MM.1S (cell line): ENCODE data around the gene LYRM4.

Experiments used
- DNase-seq: peaks from one replicate; pipeline ENCODE4 v3.0.0-alpha.2; 2015
- H2AFZ ChIP-seq: fragments of 300-600 bp; sonication (generic); 2 replicates; pipeline ENCODE4 v1.6.0; 2016; ENCODE audit warnings: antibody characterized with exemption, low read length
- H3F3A ChIP-seq: fragments of 300-600 bp; sonication (generic); 2 replicates; pipeline ENCODE4 v1.6.1; 2016; ENCODE audit warnings: mild to moderate bottlenecking, antibody characterized with exemption, low read length, moderate library complexity, mixed read lengths; ENCODE audit not compliant: insufficient read depth
- H3K27ac ChIP-seq: fragments of 300-600 bp; sonication (generic); 2 replicates; pipeline ENCODE4 v1.5.1; 2016; ENCODE audit warnings: mild to moderate bottlenecking, low read length
- H3K27me3 ChIP-seq: fragments of 300-600 bp; sonication (generic); replicated peaks from 2 replicates; pipeline ENCODE4 v1.6.0; 2016; ENCODE audit warnings: low read length; ENCODE audit not compliant: insufficient read depth
- H3K36me3 ChIP-seq: fragments of 300-600 bp; sonication (generic); replicated peaks from 2 replicates; pipeline ENCODE4 v1.6.1; 2016; ENCODE audit warnings: mild to moderate bottlenecking, low read length, mixed read lengths; ENCODE audit not compliant: insufficient read depth
- H3K4me1 ChIP-seq: fragments of 300-600 bp; sonication (generic); 2 replicates; pipeline ENCODE4 v1.6.1; 2016; ENCODE audit warnings: low read length, mixed read lengths
- H3K4me2 ChIP-seq: fragments of 300-600 bp; sonication (generic); 2 replicates; pipeline ENCODE4 v1.6.0; 2016; ENCODE audit warnings: low read depth, low read length
- H3K4me3 ChIP-seq: fragments of 300-600 bp; sonication (generic); 2 replicates; pipeline ENCODE4 v1.5.1; 2016; ENCODE audit warnings: low read length, mixed read lengths
- H3K79me2 ChIP-seq: fragments of 300-600 bp; sonication (generic); 2 replicates; pipeline ENCODE4 v1.6.1; 2016; ENCODE audit warnings: mixed run types, low read length, mixed read lengths
- H3K9ac ChIP-seq: fragments of 300-600 bp; sonication (generic); 2 replicates; pipeline ENCODE4 v1.6.1; 2016; ENCODE audit warnings: low read length, mixed read lengths
- H3K9me2 ChIP-seq: fragments of 300-600 bp; sonication (generic); replicated peaks from 2 replicates; pipeline ENCODE4 v1.6.1; 2016; ENCODE audit warnings: mild to moderate bottlenecking, low read length, mixed read lengths; ENCODE audit not compliant: insufficient read depth
- H3K9me3 ChIP-seq: fragments of 300-600 bp; sonication (generic); replicated peaks from 2 replicates; pipeline ENCODE4 v1.6.1; 2016; ENCODE audit warnings: mild to moderate bottlenecking, low read length, mixed read lengths; ENCODE audit not compliant: insufficient read depth
- H4K20me1 ChIP-seq: fragments of 300-600 bp; sonication (generic); 2 replicates; pipeline ENCODE4 v1.6.1; 2016; ENCODE audit warnings: mild to moderate bottlenecking, low read length, moderate library complexity, mixed read lengths; ENCODE audit not compliant: insufficient read depth
- EZH2 ChIP-seq: fragments of 300-600 bp; sonication (generic); optimal IDR thresholded peaks from 2 replicates; pipeline ENCODE3; 2017; ENCODE audit warnings: low read depth, mild to moderate bottlenecking, antibody characterized with exemption, low read length, mixed read lengths
- EZH2phosphoT487 ChIP-seq: fragments of 300-600 bp; sonication (generic); IDR thresholded peaks from 2 replicates; pipeline ENCODE4 v1.6.1; 2018; ENCODE audit warnings: antibody characterized with exemption, low read length
- TF ChIP-seq, protein P1 (sequence below): fragments of 300-600 bp; sonication (generic); IDR thresholded peaks from 2 replicates; pipeline ENCODE4 v1.5.1; 2016; ENCODE audit warnings: antibody characterized with exemption, low read length, mixed read lengths

Gene LYRM4

GRCh38 chr6:5157621-5158138 is 103.1 kb downstream of the LYRM4 start:
- Histone ChIP-seq H3F3A (no peaks in the 10 kb centered on the region), H3K4me2 (no peak overlapping the region), H2AFZ (no peak overlapping the region), H3K36me3 (no peaks in the 10 kb centered on the region), H3K9ac (no peak overlapping the region), H3K4me3 (no peak overlapping the region), H3K27me3 (no peaks in the 10 kb centered on the region), H3K4me1 (no peaks in the 10 kb centered on the region), H3K79me2 (peaks cover 3% of the 10 kb centered on the region; the same call in 1 of the 2 replicates), H3K27ac (no peak overlapping the region), H3K9me2 (no peaks in the 10 kb centered on the region), H3K9me3 (no peaks in the 10 kb centered on the region), H4K20me1 (no peaks in the 10 kb centered on the region)
- TF ChIP-seq, protein P1, sequence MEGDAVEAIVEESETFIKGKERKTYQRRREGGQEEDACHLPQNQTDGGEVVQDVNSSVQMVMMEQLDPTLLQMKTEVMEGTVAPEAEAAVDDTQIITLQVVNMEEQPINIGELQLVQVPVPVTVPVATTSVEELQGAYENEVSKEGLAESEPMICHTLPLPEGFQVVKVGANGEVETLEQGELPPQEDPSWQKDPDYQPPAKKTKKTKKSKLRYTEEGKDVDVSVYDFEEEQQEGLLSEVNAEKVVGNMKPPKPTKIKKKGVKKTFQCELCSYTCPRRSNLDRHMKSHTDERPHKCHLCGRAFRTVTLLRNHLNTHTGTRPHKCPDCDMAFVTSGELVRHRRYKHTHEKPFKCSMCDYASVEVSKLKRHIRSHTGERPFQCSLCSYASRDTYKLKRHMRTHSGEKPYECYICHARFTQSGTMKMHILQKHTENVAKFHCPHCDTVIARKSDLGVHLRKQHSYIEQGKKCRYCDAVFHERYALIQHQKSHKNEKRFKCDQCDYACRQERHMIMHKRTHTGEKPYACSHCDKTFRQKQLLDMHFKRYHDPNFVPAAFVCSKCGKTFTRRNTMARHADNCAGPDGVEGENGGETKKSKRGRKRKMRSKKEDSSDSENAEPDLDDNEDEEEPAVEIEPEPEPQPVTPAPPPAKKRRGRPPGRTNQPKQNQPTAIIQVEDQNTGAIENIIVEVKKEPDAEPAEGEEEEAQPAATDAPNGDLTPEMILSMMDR: no peak
- TF ChIP-seq EZH2phosphoT487: no peak
- no peak for TF ChIP-seq EZH2
- DNase-seq: no peak

GRCh38 chr6:5156627-5157026 is 104.1 kb downstream of the LYRM4 start:
- Histone ChIP-seq H3F3A (no peaks in the 10 kb centered on the region), H3K4me2 (no peak overlapping the region), H3K4me3 (no peak overlapping the region), H3K27me3 (no peaks in the 10 kb centered on the region), H2AFZ (no peak overlapping the region), H3K27ac (no peak overlapping the region), H3K4me1 (no peaks in the 10 kb centered on the region), H3K36me3 (no peaks in the 10 kb centered on the region), H3K9ac (no peak overlapping the region), H3K9me2 (no peaks in the 10 kb centered on the region), H4K20me1 (no peaks in the 10 kb centered on the region), H3K79me2 (peaks cover 3% of the 10 kb centered on the region; the same call in 1 of the 2 replicates), H3K9me3 (no peaks in the 10 kb centered on the region)
- no peak for DNase-seq
- TF ChIP-seq EZH2phosphoT487: no peak
- TF ChIP-seq, protein P1: no peak
- TF ChIP-seq EZH2: no peak

DNA sequence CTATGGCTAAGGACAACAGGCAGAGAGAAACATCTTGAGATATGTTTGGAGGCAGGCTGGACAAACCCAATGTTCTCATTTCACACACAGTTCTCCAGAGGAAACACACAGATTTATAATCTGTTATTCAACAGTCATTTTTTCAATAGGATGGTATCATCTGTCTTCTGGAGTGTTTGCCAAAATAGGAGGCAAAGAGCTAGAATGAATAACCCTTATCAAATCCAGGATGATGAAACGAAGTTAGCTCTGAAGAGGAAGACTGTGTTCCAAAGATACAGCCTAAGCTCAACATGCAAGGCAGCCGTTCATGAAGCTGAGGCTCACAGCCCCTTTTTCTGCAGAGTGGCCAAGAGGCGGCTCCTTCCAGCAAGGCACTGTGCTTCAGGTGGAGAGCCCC is 104.8 kb downstream of the LYRM4 start:
- Histone ChIP-seq H2AFZ (no peak overlapping the region), H3K4me2 (no peak overlapping the region), H3K36me3 (no peaks in the 10 kb centered on the region), H3K79me2 (peaks cover 3% of the 10 kb centered on the region; the same call in 1 of the 2 replicates), H3K4me1 (no peaks in the 10 kb centered on the region), H3K4me3 (no peak overlapping the region), H3F3A (no peaks in the 10 kb centered on the region), H4K20me1 (no peaks in the 10 kb centered on the region), H3K27ac (no peak overlapping the region), H3K9me3 (no peaks in the 10 kb centered on the region), H3K9ac (no peak overlapping the region), H3K27me3 (no peaks in the 10 kb centered on the region), H3K9me2 (no peaks in the 10 kb centered on the region)
- no peak for DNase-seq
- TF ChIP-seq EZH2phosphoT487 (no peak), EZH2 (no peak)
- TF ChIP-seq, protein P1: no peak
